Measurements from ENCODE around the gene FECH. TPM values are rescaled to one million over a fixed set of nuclear protein-coding genes. Genes with fewer than 3 reads are reported as not detected.

The FECH gene
- total RNA-seq, 2 experiments from 2014 or later = 5.3 to 14.2 TPM

- no TSS peak for BruUV-seq (replicated peaks)
- Histone ChIP-seq H4K20me1 (ENCODE audit: insufficient read depth, low read length) (no peaks in the 10 kb centered on the region), H3K79me2 (ENCODE audit: insufficient read depth, low read depth, low read length) (no peaks in the 10 kb centered on the region), H3K4me1 (ENCODE audit: insufficient read depth, low read length, poor library complexity, severe bottlenecking) (no peaks in the 10 kb centered on the region), H3K9me3 (ENCODE audit: low read length) (no peaks in the 10 kb centered on the region), H3K27ac (ENCODE audit: low read depth, low read length, poor library complexity, severe bottlenecking) (no peak overlapping the region), H3K4me2 (ENCODE audit: low read length) (no peak overlapping the region), H3K4me3 (ENCODE audit: low read depth, low read length, poor library complexity, severe bottlenecking) (no peak overlapping the region), H2AFZ (ENCODE audit: low read length) (no peak overlapping the region), H3K9me2 (ENCODE audit: insufficient read depth, low read length) (no peaks in the 10 kb centered on the region), H3K36me3 (ENCODE audit: insufficient read depth, low read length) (no peaks in the 10 kb centered on the region)
- intact Hi-C loops (cut with micrococcal nuclease; ENCODE audit: unreplicated experiment) = no loop called here
- POLR2A ChIA-PET = no interaction called here
- TF ChIP-seq CTCF (conservative IDR thresholded peaks at IDR 0.05; ENCODE audit: low read length) (no peak), EZH2phosphoT487 (IDR thresholded peaks at IDR 0.05; ENCODE audit: borderline replicate concordance, low read depth, low read length) (no peak)
- no peak for DNase-seq (ENCODE audit: low spot score)
- CTCF ChIA-PET (ENCODE audit: unreplicated experiment) = no interaction called here
These were observed 68.0 kb downstream of the FECH start for GRCh38 chr18:57518533-57518932.

DNA sequence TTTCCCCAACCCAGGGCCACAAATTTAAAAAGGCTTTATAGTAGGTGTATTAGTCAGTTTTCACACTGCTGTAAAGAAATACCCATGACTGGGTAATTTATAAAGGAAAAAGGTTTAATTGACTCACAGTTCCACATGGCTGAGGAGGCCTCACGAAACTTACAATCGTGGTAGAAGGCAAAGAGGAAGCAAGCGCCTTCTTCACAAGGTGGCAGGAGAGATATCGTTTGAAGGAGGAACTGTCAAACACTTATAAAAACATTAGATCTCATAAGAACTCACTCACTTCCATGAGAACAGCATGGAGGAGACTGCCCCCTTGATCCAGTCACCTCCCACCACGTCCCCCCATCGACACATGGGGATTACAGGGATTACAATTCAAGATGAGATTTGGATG, 70.4 kb downstream of the FECH start:
- DNase-seq (ENCODE audit: low spot score) = no peak
- no peak overlapping the region for H3K4me3 ChIP-seq (ENCODE audit: low read depth, low read length, poor library complexity, severe bottlenecking)
- POLR2A ChIA-PET = no interaction called here
- no peak overlapping the region for H2AFZ ChIP-seq (ENCODE audit: low read length)
- H3K27ac ChIP-seq (ENCODE audit: low read depth, low read length, poor library complexity, severe bottlenecking) = no peak overlapping the region
- H4K20me1 ChIP-seq (ENCODE audit: insufficient read depth, low read length) = no peaks in the 10 kb centered on the region
- intact Hi-C loops (cut with micrococcal nuclease; ENCODE audit: unreplicated experiment) = no loop called here
- CTCF ChIA-PET (ENCODE audit: unreplicated experiment) = no interaction called here
- H3K4me1 ChIP-seq (ENCODE audit: insufficient read depth, low read length, poor library complexity, severe bottlenecking) = no peaks in the 10 kb centered on the region
- no peaks in the 10 kb centered on the region for H3K36me3 ChIP-seq (ENCODE audit: insufficient read depth, low read length)
- no peaks in the 10 kb centered on the region for H3K9me2 ChIP-seq (ENCODE audit: insufficient read depth, low read length)
- no peak overlapping the region for H3K4me2 ChIP-seq (ENCODE audit: low read length)
- BruUV-seq (replicated peaks) = no TSS peak
- no peaks in the 10 kb centered on the region for H3K79me2 ChIP-seq (ENCODE audit: insufficient read depth, low read depth, low read length)
- H3K9me3 ChIP-seq (ENCODE audit: low read length) = no peaks in the 10 kb centered on the region
- TF ChIP-seq EZH2phosphoT487 (IDR thresholded peaks at IDR 0.05; ENCODE audit: borderline replicate concordance, low read depth, low read length) = no peak
- TF ChIP-seq CTCF (conservative IDR thresholded peaks at IDR 0.05; ENCODE audit: low read length) = no peak

GRCh38 chr18:57505231-57505630, 81.3 kb downstream of the FECH start:
- Histone ChIP-seq H3K4me2 (ENCODE audit: low read length) (no peak overlapping the region), H3K79me2 (ENCODE audit: insufficient read depth, low read depth, low read length) (no peaks in the 10 kb centered on the region), H3K4me3 (ENCODE audit: low read depth, low read length, poor library complexity, severe bottlenecking) (no peak overlapping the region), H3K9me3 (ENCODE audit: low read length) (no peaks in the 10 kb centered on the region), H3K27ac (ENCODE audit: low read depth, low read length, poor library complexity, severe bottlenecking) (no peak overlapping the region), H2AFZ (ENCODE audit: low read length) (no peak overlapping the region), H3K9me2 (ENCODE audit: insufficient read depth, low read length) (no peaks in the 10 kb centered on the region), H3K4me1 (ENCODE audit: insufficient read depth, low read length, poor library complexity, severe bottlenecking) (no peaks in the 10 kb centered on the region), H4K20me1 (ENCODE audit: insufficient read depth, low read length) (no peaks in the 10 kb centered on the region), H3K36me3 (ENCODE audit: insufficient read depth, low read length) (no peaks in the 10 kb centered on the region)
- no TSS peak for BruUV-seq (replicated peaks)
- TF ChIP-seq CTCF (conservative IDR thresholded peaks at IDR 0.05; ENCODE audit: low read length) (no peak), EZH2phosphoT487 (IDR thresholded peaks at IDR 0.05; ENCODE audit: borderline replicate concordance, low read depth, low read length) (no peak)
- ChIA-PET POLR2A (no interaction called here), CTCF (ENCODE audit: unreplicated experiment) (no interaction called here)
- intact Hi-C loops (cut with micrococcal nuclease; ENCODE audit: unreplicated experiment) = no loop called here
- DNase-seq (ENCODE audit: low spot score) = no peak
